Kasumi-1 (cell line): ENCODE data around the gene OAS2.
A peak's percentile ranks its signal among the peaks of the same experiment; 100 is the strongest.

Source experiments
- DNase-seq, 2 experiments: peaks; one replicate each; lab custom pipeline; 2025; lab: John Stamatoyannopoulos, UW

OAS2 gene

DNA sequence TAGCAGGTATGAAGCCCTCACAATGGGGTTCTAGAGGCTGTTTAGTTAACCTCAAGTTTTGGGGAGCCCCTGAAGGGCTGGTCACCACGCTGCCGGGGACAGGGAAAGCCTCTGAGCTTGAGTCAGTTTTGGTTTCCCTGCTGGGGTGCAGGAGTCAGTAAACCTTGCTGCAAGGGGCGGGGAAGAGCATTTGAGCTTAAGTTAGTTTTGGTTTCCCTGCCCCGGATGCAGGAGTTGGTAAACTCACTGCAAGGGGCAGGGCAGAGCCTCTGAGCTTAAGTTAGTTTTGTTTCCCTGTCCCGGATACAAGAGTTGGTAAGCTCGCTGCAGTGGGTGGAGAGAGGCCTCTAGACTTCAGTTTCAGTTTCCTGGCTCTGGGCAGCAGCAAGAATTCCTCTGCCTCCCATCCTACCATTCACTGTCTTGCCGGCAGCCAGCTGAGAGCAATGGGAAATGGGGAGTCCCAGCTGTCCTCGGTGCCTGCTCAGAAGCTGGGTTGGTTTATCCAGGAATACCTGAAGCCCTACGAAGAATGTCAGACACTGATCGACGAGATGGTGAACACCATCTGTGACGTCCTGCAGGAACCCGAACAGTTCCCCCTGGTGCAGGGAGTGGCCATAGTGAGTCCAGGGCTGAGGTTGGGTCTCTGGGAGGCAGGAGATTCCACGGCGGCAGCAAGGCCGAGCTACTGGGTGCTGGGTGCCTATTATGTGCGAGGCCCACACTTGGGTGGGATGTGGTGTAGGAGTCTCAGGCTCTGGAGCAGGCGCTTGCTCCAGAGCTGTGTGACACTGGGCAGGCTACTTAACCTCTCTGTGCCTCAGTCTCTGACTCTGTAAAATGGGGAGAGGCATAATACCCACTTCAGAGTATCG is at the start of gene OAS2:
Gene OAS2 (plus strand): TSS at position 357 of the 878 bp plus-strand sequence. CDS start 90 bp downstream, at position 447.
- peak; percentile 56 to 62 for DNase-seq

GRCh38 chr12:112928978-112929377 is 49.3 kb upstream of the OAS2 start:
- DNase-seq = no peak

DNA sequence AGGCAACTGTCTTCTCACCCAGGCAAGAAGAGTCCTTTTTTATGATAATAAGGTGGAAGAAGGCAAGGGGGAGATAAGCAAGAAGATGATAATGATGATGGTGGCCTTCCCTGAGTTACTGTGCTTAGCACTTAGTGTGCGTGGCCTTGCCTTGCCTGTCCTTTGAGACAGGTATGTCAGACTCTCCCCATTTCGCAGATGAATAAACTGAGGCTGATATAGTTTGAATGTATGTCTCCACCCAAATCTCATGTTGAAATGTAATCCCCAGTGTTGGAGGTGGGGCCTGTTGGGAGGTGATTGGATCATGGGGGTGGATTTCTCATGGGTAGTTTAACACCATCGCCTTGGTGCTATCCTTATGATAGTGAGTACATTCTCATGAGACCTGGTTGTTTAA is 48.6 kb upstream of the OAS2 start:
- DNase-seq = no peak

GRCh38 chr12:112930350-112930749 is 48.0 kb upstream of the OAS2 start:
- DNase-seq = no peak

GRCh38 chr12:112932485-112933128 is 45.7 kb upstream of the OAS2 start:
- DNase-seq = no peak

GRCh38 chr12:112933129-112933505 is 45.2 kb upstream of the OAS2 start:
- no peak for DNase-seq

GRCh38 chr12:112936264-112936663 is 42.1 kb upstream of the OAS2 start:
- DNase-seq = no peak

- DNase-seq = no peak
Observed at GRCh38 chr12:112936927-112937326, 41.4 kb upstream of the OAS2 start.

GRCh38 chr12:112937741-112938719 is 40.3 kb upstream of the OAS2 start, which contains the start of gene OAS3:
OAS3 (plus strand) TSS chr12:112938474; CDS start chr12:112938531, 57 bp downstream.
- peak; percentile 30 to 43 for DNase-seq

GRCh38 chr12:112938751-112939150 is 39.6 kb upstream of the OAS2 start:
- DNase-seq = no peak

DNA sequence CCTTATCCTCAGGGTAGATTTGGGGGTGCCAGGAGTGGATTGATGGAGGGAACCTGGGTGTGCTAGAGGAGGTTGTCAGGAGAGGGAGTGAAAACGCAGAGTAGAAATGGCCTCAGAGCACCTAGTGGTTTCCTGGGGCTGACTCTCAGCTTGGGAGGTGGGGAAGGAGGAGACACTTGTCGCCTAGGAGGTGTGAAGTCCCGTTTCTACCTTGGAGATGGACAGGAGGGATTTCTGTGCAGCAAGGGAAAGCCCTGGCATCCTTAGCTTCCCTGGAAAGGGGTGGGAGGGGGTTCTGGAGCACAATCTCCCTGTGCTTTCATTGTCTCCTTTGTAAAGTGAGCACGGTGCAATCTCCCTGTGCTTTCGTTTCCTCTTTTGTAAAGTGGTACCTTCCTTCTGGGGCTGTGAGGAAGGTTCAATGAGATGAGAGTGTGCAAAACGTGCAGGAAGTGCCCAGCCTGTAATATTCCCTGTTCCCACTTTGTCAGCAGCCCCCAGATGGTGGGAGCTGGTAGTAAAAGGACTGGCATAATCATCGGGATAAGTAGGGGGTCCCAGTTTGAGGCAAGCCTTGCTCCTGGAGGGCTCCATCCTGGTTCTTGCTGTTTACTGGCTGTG is 38.4 kb upstream of the OAS2 start:
- DNase-seq = no peak

GRCh38 chr12:112941528-112942335 is 36.6 kb upstream of the OAS2 start:
- DNase-seq = no peak

DNA sequence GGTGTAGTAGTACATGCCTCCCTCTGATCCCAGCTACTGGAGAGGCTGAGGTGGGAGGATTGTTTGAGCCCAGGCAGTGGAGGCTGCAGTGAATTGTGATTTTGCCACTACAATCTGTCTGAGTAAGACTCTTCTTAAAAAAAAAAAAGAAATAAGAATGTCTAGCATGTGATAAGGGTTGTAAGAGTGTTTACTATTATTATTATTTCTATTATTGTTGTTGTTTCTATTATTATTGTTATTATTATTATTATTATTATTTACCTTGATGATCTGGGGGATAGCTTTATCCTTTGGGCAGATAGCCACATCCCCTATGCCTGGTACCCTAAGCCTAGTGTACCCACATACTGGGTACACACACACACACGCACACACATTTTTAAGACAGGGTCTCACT is 35.7 kb upstream of the OAS2 start:
- no peak for DNase-seq

GRCh38 chr12:112944024-112944690 is 34.2 kb upstream of the OAS2 start:
- no peak for DNase-seq

- DNase-seq = no peak
Observed at GRCh38 chr12:112945515-112945914, 32.8 kb upstream of the OAS2 start.

DNA sequence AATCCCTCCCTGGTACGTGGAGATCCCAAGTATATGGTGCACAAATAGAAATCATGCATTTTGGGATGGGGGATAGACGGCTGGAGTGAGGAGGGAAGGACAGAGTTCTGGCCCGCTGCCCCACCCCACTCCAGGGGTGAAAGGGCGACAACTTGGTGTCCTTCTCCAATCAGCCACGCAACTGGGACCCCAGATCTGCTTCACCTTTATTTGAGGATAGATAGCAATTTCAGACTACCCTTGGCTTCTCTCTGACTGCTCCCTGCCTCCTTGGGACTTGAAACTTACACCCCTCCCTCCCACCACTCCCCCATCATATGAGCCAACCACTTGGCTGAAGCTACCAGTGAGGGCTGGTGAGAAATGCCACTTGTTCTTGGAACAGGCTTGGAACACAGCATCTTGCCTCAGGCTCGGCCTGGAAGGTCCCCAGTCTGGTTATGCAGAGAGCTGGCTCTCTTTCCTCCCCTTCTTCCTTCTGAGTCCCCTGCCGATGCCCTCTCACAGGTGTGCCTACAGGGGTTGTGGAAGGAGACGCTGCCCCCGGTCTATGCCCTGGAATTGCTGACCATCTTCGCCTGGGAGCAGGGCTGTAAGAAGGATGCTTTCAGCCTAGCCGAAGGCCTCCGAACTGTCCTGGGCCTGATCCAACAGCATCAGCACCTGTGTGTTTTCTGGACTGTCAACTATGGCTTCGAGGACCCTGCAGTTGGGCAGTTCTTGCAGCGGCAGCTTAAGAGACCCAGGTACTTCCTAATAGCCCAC is 31.9 kb upstream of the OAS2 start:
- DNase-seq = no peak

- DNase-seq = no peak
Observed at GRCh38 chr12:112947314-112947713, 31.0 kb upstream of the OAS2 start.

- DNase-seq = no peak
Observed at GRCh38 chr12:112947761-112948160, 30.6 kb upstream of the OAS2 start.

DNA sequence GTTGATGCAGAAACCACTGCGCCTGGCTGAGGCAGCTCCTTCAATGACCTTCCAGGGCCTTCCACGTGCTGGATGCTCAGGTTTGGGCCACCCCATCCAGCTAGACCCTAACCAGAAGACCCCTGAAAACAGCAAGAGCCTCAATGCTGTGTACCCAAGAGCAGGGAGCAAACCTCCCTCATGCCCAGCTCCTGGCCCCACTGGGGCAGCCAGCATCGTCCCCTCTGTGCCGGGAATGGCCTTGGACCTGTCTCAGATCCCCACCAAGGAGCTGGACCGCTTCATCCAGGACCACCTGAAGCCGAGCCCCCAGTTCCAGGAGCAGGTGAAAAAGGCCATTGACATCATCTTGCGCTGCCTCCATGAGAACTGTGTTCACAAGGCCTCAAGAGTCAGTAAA is 29.5 kb upstream of the OAS2 start:
- no peak for DNase-seq
